Retinal pigment epithelial cell (primary cell): ENCODE measurements around the gene KRTAP5-10.
"Not testable (repeated sequence)": the region's sequence is repeated elsewhere in the genome, so short reads cannot be mapped to it uniquely, and the experiment has no call there.

Source experiments
- DNase-seq: peaks from one replicate; pipeline ENCODE4 v3.0.0-alpha.2; 2010; ENCODE audit warnings: low read depth
- H3K4me3 ChIP-seq: 2 replicates; pipeline ENCODE4 v1.5.1; 2011; ENCODE audit warnings: mild to moderate bottlenecking, low read length, control low read depth, moderate library complexity
- CTCF ChIP-seq: conservative IDR thresholded peaks from 2 replicates; pipeline ENCODE4 v1.5.1; 2011; ENCODE audit warnings: low read depth, low read length, control low read depth, inconsistent platforms

Gene KRTAP5-10

GRCh38 chr11:71568704-71569349 lies 3.5 kb downstream of the KRTAP5-10 start:
- no peak for DNase-seq
- H3K4me3 ChIP-seq: no peak overlapping the region
- TF ChIP-seq CTCF: no peak

GRCh38 chr11:71571101-71571850 lies 5.9 kb downstream of the KRTAP5-10 start:
- not testable (repeated sequence) for DNase-seq, H3K4me3 ChIP-seq

GRCh38 chr11:71572811-71573210 lies 7.4 kb downstream of the KRTAP5-10 start:
- TF ChIP-seq CTCF: no peak
- H3K4me3 ChIP-seq: no peak overlapping the region
- peak; percentile 29 for DNase-seq

- no peak for TF ChIP-seq CTCF
- no peak overlapping the region for H3K4me3 ChIP-seq
- DNase-seq: no peak
These were observed 9.1 kb downstream of the KRTAP5-10 start for GRCh38 chr11:71574418-71574817.

- no peak overlapping the region for H3K4me3 ChIP-seq
- DNase-seq: no peak
- TF ChIP-seq CTCF: no peak
These were observed 10.5 kb downstream of the KRTAP5-10 start for GRCh38 chr11:71575723-71576424.

- not testable (repeated sequence) for DNase-seq, H3K4me3 ChIP-seq
These were observed 11.5 kb downstream of the KRTAP5-10 start for GRCh38 chr11:71576688-71577465.

- TF ChIP-seq CTCF: no peak
- DNase-seq: no peak
- no peak overlapping the region for H3K4me3 ChIP-seq
These were observed 12.2 kb downstream of the KRTAP5-10 start for GRCh38 chr11:71577469-71578004.

GRCh38 chr11:71579513-71579912 lies 14.2 kb downstream of the KRTAP5-10 start:
- H3K4me3 ChIP-seq, DNase-seq: not testable (repeated sequence)
